ENCODE data around the gene IL1RAPL1.

The IL1RAPL1 gene

GRCh38 chrX:29225670-29226069 is 638.4 kb downstream of the IL1RAPL1 start:
- no peak overlapping the region for H3K9ac ChIP-seq
- no peaks in the 10 kb centered on the region for H3K4me1 ChIP-seq
- no peaks in the 10 kb centered on the region for H3K9me3 ChIP-seq (replicated peaks in 1 of 11)
- no peak overlapping the region for H3K4me2 ChIP-seq
- H4K20me1 ChIP-seq: no peaks in the 10 kb centered on the region
- no peak for TF ChIP-seq Cebpa-rat (IDR thresholded peaks at IDR 0.05)
- no peaks in the 10 kb centered on the region for H3K27me3 ChIP-seq
- H3K27ac ChIP-seq: no peak overlapping the region
- no peaks in the 10 kb centered on the region for H3K36me3 ChIP-seq
- H3K4me3 ChIP-seq: no peak overlapping the region

DNA sequence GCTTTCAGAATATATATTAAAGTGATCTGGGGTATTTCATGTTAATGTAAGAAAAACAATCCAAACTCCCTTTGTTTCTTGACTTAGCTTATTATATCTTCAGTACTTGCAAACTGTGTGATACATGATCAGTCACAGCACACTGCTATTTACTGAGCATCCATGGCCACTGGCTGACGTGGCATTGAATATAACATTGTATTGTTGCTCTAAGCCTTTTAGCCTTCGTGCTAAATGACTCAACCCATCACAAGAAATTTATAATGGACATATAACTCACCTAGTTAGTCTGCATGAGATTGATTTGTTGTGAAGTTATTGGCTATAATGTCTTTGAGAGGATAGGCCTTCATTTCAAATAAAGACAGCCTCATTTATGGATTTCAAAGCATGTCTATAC is 642.6 kb downstream of the IL1RAPL1 start:
- H3K4me3 ChIP-seq: no peak overlapping the region
- H4K20me1 ChIP-seq: no peaks in the 10 kb centered on the region
- H3K9ac ChIP-seq: no peak overlapping the region
- TF ChIP-seq Cebpa-rat (IDR thresholded peaks at IDR 0.05): no peak
- H3K27ac ChIP-seq: no peak overlapping the region
- no peaks in the 10 kb centered on the region for H3K36me3 ChIP-seq
- H3K9me3 ChIP-seq (replicated peaks in 1 of 11): no peaks in the 10 kb centered on the region
- no peak overlapping the region for H3K4me2 ChIP-seq
- H3K27me3 ChIP-seq: no peaks in the 10 kb centered on the region
- no peaks in the 10 kb centered on the region for H3K4me1 ChIP-seq

GRCh38 chrX:29231800-29232199 is 644.6 kb downstream of the IL1RAPL1 start:
- Histone ChIP-seq H3K9me3 (replicated peaks in 1 of 11) (no peaks in the 10 kb centered on the region), H3K36me3 (no peaks in the 10 kb centered on the region), H3K27me3 (no peaks in the 10 kb centered on the region), H3K9ac (no peak overlapping the region), H4K20me1 (no peaks in the 10 kb centered on the region), H3K4me1 (no peaks in the 10 kb centered on the region), H3K4me2 (no peak overlapping the region), H3K27ac (no peak overlapping the region), H3K4me3 (no peak overlapping the region)
- no peak for TF ChIP-seq Cebpa-rat (IDR thresholded peaks at IDR 0.05)

GRCh38 chrX:29233592-29234183 is 646.4 kb downstream of the IL1RAPL1 start:
- Histone ChIP-seq H3K9ac (no peak overlapping the region), H3K4me2 (no peak overlapping the region), H4K20me1 (no peaks in the 10 kb centered on the region), H3K4me1 (no peaks in the 10 kb centered on the region), H3K4me3 (no peak overlapping the region), H3K9me3 (replicated peaks in 1 of 11) (no peaks in the 10 kb centered on the region), H3K36me3 (no peaks in the 10 kb centered on the region), H3K27me3 (no peaks in the 10 kb centered on the region), H3K27ac (no peak overlapping the region)
- no peak for TF ChIP-seq Cebpa-rat (IDR thresholded peaks at IDR 0.05)

- Histone ChIP-seq H3K36me3 (no peaks in the 10 kb centered on the region), H3K27ac (no peak overlapping the region), H4K20me1 (no peaks in the 10 kb centered on the region), H3K4me1 (peaks cover 0 to 7% (median 0%) of the 10 kb centered on the region in 10 experiments; a peak in 5 of 20 replicates), H3K27me3 (no peaks in the 10 kb centered on the region), H3K4me3 (no peak overlapping the region), H3K9ac (no peak overlapping the region), H3K4me2 (no peak overlapping the region), H3K9me3 (replicated peaks in 1 of 11) (no peaks in the 10 kb centered on the region)
- TF ChIP-seq Cebpa-rat (IDR thresholded peaks at IDR 0.05): no peak
Observed at GRCh38 chrX:29237972-29238371, 650.7 kb downstream of the IL1RAPL1 start.

- Histone ChIP-seq H3K4me2 (peak overlapping the region in 1 of 11 experiments; percentile 9; a peak in 1 of 22 replicates), H3K9ac (no peak overlapping the region), H3K27me3 (no peaks in the 10 kb centered on the region), H4K20me1 (no peaks in the 10 kb centered on the region), H3K36me3 (no peaks in the 10 kb centered on the region), H3K9me3 (replicated peaks in 1 of 11) (no peaks in the 10 kb centered on the region), H3K27ac (no peak overlapping the region), H3K4me1 (peaks cover 0 to 7% (median 0%) of the 10 kb centered on the region in 10 experiments; a peak in 5 of 20 replicates), H3K4me3 (no peak overlapping the region)
- no peak for TF ChIP-seq Cebpa-rat (IDR thresholded peaks at IDR 0.05)
Observed at GRCh38 chrX:29241809-29242208, 654.6 kb downstream of the IL1RAPL1 start.

DNA sequence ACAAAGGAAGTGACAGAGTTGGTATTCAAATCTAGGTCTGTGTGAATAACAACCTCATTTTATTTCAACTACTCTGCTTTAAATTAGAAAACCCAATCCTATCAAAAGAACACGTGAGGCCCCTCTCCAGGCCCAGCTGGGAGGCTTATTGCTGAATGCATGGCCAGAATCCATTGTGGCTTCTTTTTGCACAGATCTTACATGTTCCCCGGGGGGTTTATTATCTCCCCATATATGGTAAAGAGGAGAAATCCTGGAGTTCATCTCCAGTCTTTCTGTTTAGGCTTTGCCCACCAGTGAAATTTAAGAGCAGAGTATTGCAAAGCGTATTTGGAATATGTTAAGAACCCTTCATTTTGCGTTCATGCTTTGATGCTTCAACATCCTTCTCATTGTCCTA is 655.6 kb downstream of the IL1RAPL1 start:
- H3K27me3 ChIP-seq: no peaks in the 10 kb centered on the region
- no peaks in the 10 kb centered on the region for H4K20me1 ChIP-seq
- H3K4me3 ChIP-seq: no peak overlapping the region
- no peaks in the 10 kb centered on the region for H3K9me3 ChIP-seq (replicated peaks in 1 of 11)
- no peak for TF ChIP-seq Cebpa-rat (IDR thresholded peaks at IDR 0.05)
- no peak overlapping the region for H3K27ac ChIP-seq
- peaks cover 0 to 7% (median 0%) of the 10 kb centered on the region in 10 experiments; a peak in 5 of 20 replicates for H3K4me1 ChIP-seq
- no peak overlapping the region for H3K4me2 ChIP-seq
- H3K36me3 ChIP-seq: no peaks in the 10 kb centered on the region
- H3K9ac ChIP-seq: no peak overlapping the region

DNA sequence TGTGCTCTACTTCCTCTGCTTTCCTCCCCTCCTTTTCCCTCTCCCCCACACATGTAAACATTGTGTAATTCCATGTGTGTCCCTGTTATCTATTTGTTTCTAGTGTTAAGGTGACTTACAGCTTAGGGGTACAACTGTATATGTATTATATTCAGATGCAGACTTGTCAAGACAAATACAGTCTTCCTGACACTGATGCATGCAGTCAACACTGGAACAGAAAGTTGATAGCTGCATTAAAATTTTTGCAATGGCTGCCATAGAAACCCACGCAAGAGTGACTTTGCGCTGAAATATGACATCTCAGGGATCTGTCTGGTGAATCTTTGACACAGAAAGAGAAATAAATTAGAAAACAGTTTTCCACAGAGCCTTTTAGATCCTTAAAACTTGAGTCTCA is 656.7 kb downstream of the IL1RAPL1 start:
- no peaks in the 10 kb centered on the region for H3K27me3 ChIP-seq
- no peaks in the 10 kb centered on the region for H3K9me3 ChIP-seq (replicated peaks in 1 of 11)
- H3K4me1 ChIP-seq: peaks cover 0 to 7% (median 0%) of the 10 kb centered on the region in 10 experiments; a peak in 5 of 20 replicates
- no peak overlapping the region for H3K4me3 ChIP-seq
- H3K9ac ChIP-seq: no peak overlapping the region
- H3K4me2 ChIP-seq: no peak overlapping the region
- H4K20me1 ChIP-seq: no peaks in the 10 kb centered on the region
- H3K36me3 ChIP-seq: no peaks in the 10 kb centered on the region
- H3K27ac ChIP-seq: no peak overlapping the region
- no peak for TF ChIP-seq Cebpa-rat (IDR thresholded peaks at IDR 0.05)

DNA sequence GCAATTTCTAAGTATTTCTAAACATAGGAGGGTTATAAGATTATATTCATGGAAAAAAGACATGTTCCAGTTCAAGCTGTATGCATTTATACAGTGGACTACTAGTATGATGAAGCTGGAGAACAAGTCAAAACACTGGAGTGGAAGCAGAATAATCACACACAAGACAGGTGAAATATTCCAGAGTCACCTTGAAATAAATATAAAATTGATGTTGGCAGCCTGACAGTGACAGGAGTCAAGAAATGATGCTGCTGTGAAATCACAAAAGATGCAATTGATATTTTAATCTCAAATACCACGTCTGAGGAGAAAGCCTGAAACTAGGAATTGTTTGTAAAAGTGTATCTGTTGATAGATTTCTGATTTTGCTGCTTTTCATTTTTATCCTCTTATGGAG is 667.3 kb downstream of the IL1RAPL1 start:
- H3K27ac ChIP-seq: no peak overlapping the region
- H3K27me3 ChIP-seq: no peaks in the 10 kb centered on the region
- H3K9me3 ChIP-seq (replicated peaks in 1 of 11): no peaks in the 10 kb centered on the region
- H3K9ac ChIP-seq: no peak overlapping the region
- no peaks in the 10 kb centered on the region for H4K20me1 ChIP-seq
- no peak for TF ChIP-seq Cebpa-rat (IDR thresholded peaks at IDR 0.05)
- no peaks in the 10 kb centered on the region for H3K36me3 ChIP-seq
- H3K4me2 ChIP-seq: no peak overlapping the region
- no peak overlapping the region for H3K4me3 ChIP-seq
- no peaks in the 10 kb centered on the region for H3K4me1 ChIP-seq

DNA sequence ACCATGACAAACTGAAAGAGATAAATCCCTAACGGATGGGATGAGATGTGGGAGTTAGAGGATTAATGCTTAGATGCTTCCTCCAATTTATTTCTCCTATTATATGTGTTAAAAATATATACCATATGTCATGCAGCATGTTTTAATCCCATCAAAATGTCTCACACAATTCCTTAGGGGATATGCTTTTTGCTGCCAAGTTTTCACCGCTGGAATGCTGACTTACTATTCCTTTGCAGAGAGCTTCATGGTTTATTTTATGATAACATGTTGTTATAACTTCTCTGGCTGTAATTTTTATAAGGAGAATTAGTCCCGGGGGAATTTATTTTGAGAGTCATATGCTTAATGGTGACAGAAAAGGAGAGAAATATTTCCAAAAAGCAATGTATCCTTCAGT is 670.3 kb downstream of the IL1RAPL1 start:
- no peak overlapping the region for H3K27ac ChIP-seq
- no peaks in the 10 kb centered on the region; a peak in 1 of 22 replicates for H3K9me3 ChIP-seq (replicated peaks in 1 of 11)
- H3K4me3 ChIP-seq: no peak overlapping the region
- H3K4me2 ChIP-seq: no peak overlapping the region
- no peaks in the 10 kb centered on the region for H3K36me3 ChIP-seq
- no peaks in the 10 kb centered on the region for H3K27me3 ChIP-seq
- H3K9ac ChIP-seq: no peak overlapping the region
- H4K20me1 ChIP-seq: no peaks in the 10 kb centered on the region
- no peak for TF ChIP-seq Cebpa-rat (IDR thresholded peaks at IDR 0.05)
- H3K4me1 ChIP-seq: no peaks in the 10 kb centered on the region
